ENCODE data around the gene EHD1. TPM values are rescaled to one million over a fixed set of nuclear protein-coding genes. Genes with fewer than 3 reads are reported as not detected.

The EHD1 gene
- total and polyA plus RNA-seq, 2 of the 8 experiments (the other 6 are each of a cell fraction or from before 2014, with no cell fraction given), result 31.5 to 42.9 TPM

- TF ChIP-seq CHD7 (IDR thresholded peaks at IDR 0.05; ENCODE audit: insufficient replicate concordance, low read length), result no peak
- TF ChIP-seq TAF7 (optimal IDR thresholded peaks at IDR 0.05; ENCODE audit: borderline replicate concordance, low read depth, low read length), result no peak
- TF ChIP-seq SP2 (IDR thresholded peaks at IDR 0.05; ENCODE audit: low read length), result no peak
- TF ChIP-seq, protein P1, sequence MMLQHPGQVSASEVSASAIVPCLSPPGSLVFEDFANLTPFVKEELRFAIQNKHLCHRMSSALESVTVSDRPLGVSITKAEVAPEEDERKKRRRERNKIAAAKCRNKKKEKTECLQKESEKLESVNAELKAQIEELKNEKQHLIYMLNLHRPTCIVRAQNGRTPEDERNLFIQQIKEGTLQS (IDR thresholded peaks at IDR 0.05; ENCODE audit: insufficient read depth, low read depth, low read length), result no peak
- no peak for TF ChIP-seq SIRT6 (IDR thresholded peaks at IDR 0.05; ENCODE audit: low read length)
- no peak for TF ChIP-seq FOSL1 (IDR thresholded peaks at IDR 0.05; ENCODE audit: insufficient read depth, low read depth, low read length)
- TF ChIP-seq KDM4A (IDR thresholded peaks at IDR 0.05; ENCODE audit: low read depth, low read length, severe bottlenecking), result no peak
- no peak for TF ChIP-seq RFX5 (IDR thresholded peaks at IDR 0.05; ENCODE audit: borderline replicate concordance, low read depth, low read length)
- TF ChIP-seq SIN3A (conservative IDR thresholded peaks at IDR 0.05 in 1 of 2, IDR thresholded peaks at IDR 0.05 in 1 of 2; ENCODE audit: low read depth in 1 of 2, low read length in 2 of 2), result no peak
- no peak for TF ChIP-seq SP4 (IDR thresholded peaks at IDR 0.05; ENCODE audit: low read length)
- TF ChIP-seq SIX5 (IDR thresholded peaks at IDR 0.05; ENCODE audit: low read depth, low read length), result no peak
Observed at GRCh38 chr11:64913171-64913727, 34.8 kb upstream of the EHD1 start (continued).
